ENCODE data around the gene MINDY1.

The MINDY1 gene

GRCh38 chr1:150987924-150988323, 18.8 kb downstream of the MINDY1 start:
- no peak for TF ChIP-seq CTCF (IDR thresholded peaks at IDR 0.05; ENCODE audit: low read depth, low read length)
- DNase-seq (ENCODE audit: extremely low read depth, low read depth), result no peak

- no peak for DNase-seq (ENCODE audit: extremely low read depth, low read depth)
- no peak for TF ChIP-seq CTCF (IDR thresholded peaks at IDR 0.05; ENCODE audit: low read depth, low read length)
Observed at GRCh38 chr1:150985179-150985825, 21.4 kb downstream of the MINDY1 start.

GRCh38 chr1:150981805-150982712, 24.6 kb downstream of the MINDY1 start, which contains the start of gene ANXA9:
Gene ANXA9 (plus strand): TSS chr1:150982292. CDS start chr1:150983106, 814 bp downstream.
- DNase-seq (ENCODE audit: extremely low read depth, low read depth), result no peak
- no peak for TF ChIP-seq CTCF (IDR thresholded peaks at IDR 0.05; ENCODE audit: low read depth, low read length)

- DNase-seq (ENCODE audit: extremely low read depth, low read depth), result no peak
- no peak for TF ChIP-seq CTCF (IDR thresholded peaks at IDR 0.05; ENCODE audit: low read depth, low read length)
Observed at GRCh38 chr1:150981177-150981804, 25.4 kb downstream of the MINDY1 start.

- TF ChIP-seq CTCF (IDR thresholded peaks at IDR 0.05; ENCODE audit: low read depth, low read length), result no peak; the same call in none of the 2 replicates
- DNase-seq (ENCODE audit: extremely low read depth, low read depth), result peak; percentile 72
Observed at GRCh38 chr1:150979092-150980056, 27.3 kb downstream of the MINDY1 start.

GRCh38 chr1:150976879-150977694, 29.6 kb downstream of the MINDY1 start:
- no peak for DNase-seq (ENCODE audit: extremely low read depth, low read depth)
- TF ChIP-seq CTCF (IDR thresholded peaks at IDR 0.05; ENCODE audit: low read depth, low read length), result no peak

Data from AG09319 (cell line).